HG03045 (cell line): ENCODE measurements around the gene SLC9A1.

Experiments
- ATAC-seq: cut with Tn5 transposase; IDR thresholded peaks from one replicate; pipeline ENCODE4 v1.9.1; 2021; ENCODE audit warnings: mild to moderate bottlenecking, moderate library complexity; ENCODE audit not compliant: unreplicated experiment

The SLC9A1 gene

DNA sequence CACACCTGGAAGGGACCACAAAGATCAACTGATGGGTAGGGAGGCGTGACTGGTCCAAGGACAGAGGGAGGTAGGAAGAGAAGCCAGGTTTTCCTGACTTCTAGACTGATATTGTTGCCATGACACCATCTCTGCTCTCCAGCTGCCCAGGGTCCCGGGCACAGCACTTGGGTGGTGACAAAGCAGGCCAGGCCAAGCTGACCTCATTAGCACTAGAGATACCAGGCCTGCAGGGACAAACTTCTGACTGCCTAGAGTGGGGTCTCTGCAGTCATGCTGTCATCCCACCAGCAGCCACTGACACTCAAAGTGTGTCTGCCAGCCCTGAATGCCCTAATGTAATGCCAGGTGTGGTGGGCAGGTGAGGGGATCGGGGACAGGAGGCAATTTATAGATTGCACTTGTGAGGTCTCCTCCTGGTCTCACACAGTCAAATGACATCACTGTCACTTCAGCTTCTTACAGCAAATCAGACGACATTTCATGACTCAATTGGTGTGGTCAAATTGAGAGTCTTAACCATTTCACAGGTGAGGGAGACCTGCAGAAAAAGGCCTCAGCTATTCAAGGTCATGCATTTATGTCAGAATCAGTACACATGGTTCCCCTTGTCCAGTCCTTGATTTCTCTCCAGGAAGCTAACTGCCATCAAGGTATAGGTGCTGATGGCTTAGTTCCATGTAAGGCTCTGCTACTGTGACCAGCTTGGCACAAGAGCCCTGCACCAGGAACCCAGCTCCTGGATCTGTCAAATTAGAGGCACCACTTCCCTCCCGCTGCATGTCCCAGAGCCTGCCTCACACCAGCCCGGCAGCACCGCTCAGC is 2.7 kb downstream of the SLC9A1 start:
- ATAC-seq = no peak

DNA sequence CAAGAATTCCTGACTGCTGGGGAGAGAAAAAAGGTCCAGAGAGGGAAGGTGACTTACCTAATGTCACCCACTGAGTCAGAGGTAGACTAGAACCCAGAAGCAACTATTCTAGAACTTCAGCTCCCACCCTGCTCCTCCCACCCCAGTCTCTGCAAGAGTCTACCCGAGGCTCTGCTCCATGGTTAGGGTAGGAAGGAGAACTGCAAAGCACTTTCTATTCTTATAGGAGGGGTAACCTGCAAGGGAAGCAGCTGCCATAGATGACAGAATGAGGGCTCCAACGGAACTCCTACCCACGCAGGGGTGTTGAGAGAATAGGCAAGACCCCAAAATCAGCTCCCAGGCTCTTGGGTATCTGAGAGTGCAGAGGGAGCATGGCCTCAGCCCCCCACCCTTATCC is 4.3 kb downstream of the SLC9A1 start:
- no peak for ATAC-seq

DNA sequence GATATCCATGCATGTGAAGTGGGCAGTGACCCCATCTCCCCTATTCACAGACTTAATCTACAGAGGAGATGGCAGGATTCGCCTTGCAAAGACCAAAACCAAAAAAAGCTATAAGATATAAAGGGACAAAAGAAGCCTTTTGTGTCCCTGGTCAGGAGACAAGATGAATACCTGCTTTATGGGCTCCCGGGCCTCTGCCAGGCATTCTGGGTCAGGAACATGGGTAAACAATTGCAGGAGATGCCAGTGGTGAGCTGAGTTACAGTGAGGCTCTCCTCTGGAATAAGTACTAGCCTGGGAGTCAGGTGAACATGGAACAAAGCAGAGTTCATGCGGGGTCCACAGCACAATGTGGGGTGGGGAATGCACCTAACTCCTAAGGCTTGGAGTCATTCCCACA is 4.7 kb downstream of the SLC9A1 start:
- no peak for ATAC-seq

DNA sequence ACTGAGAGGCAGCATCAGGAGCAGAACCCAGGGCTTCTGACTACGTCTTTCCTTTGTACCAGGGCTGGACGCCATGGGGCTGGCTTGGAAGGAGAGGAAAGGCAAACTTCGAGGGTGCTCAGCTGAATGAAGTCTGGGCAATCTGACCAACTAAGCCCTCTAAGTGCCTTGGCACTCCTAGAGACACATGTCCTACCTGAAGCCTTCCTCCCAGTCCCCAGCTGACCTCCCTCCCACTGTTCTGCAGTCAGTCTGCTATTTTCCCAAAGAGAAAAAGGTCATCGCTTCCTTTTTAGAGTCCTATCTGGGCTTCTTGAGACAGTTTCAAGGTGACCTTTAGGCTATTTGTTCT is 5.2 kb downstream of the SLC9A1 start:
- no peak for ATAC-seq

DNA sequence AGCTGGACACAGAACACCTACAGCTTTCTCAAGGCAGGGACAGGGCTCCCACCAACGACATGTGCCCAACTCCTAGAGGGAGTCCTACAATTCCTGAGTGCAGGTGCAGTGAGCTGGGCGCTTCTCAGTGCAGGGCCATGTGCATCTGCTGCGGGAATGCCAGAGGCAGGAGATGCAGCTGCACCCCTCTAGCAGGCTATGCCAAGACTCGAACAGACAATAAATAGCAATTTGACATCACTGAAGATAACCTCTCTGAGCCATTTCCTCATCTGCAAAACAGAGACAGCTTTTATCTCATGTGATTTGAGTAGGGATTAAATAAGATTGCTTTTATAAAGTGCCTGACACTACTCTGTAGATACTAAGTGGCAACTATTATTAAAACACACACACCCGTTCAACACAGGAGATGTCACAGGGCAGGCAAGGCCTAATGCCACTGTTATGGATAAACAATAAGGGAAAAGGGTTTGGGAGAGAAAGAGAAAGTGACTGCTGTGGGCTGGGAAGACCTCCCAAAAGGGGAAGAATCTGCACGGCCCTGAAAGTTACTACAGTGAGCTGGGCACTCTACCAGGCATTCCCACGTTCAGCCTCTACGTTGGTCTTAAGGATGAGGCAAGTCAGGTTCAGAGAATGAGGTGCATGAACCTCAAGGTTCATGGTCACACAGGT is 5.7 kb downstream of the SLC9A1 start:
- ATAC-seq = no peak

DNA sequence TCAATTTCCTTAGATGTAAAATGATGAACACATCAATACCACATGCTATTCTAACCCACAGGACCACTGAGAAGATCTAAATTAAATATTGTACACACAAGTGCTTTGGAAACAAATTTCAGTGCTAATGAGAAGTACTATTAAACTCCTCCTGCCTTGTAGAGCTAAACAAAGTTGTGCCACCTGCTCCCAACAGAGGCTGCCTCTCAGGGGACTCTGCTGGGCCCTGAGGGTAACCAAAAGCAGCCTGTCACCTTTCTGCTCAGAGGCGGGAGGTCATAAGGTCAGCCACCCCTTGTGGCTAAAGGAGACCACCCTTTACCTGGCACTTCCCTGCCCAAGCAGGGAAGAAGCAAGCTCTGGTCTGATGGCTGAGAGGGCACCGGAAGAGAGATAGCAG is 6.3 kb downstream of the SLC9A1 start:
- no peak for ATAC-seq

DNA sequence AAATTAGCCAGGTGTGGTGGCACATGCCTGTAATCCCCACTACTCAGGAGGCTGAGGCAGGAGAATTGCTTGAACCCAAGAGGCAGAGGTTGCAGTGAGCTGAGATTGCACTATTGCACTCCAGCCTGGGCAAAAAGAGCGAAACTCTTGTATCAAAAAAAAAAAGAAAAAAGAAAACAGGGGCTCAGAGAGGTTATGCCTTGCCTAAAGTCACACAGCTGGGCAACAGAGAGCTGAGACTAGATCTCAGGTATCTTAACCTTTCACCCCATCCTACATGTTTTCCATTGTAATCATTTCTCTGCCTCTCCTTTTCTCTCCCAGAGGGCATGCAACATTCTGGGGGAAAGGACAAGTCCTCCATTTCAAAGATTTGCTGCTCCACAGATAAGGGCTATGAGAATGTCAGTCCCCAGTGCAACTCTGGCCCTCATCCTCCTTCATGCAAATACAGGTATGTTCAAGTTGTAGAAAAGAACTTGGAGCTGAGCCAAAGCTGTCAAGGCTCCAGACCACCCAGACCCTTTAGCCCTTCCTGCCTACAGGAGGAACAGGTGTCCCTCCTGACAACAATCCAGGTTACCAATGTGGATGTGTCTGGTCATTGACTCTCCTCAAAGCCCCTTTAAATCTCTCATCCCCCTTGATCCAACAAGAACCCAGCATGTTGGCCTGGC is 6.9 kb downstream of the SLC9A1 start:
- no peak for ATAC-seq

DNA sequence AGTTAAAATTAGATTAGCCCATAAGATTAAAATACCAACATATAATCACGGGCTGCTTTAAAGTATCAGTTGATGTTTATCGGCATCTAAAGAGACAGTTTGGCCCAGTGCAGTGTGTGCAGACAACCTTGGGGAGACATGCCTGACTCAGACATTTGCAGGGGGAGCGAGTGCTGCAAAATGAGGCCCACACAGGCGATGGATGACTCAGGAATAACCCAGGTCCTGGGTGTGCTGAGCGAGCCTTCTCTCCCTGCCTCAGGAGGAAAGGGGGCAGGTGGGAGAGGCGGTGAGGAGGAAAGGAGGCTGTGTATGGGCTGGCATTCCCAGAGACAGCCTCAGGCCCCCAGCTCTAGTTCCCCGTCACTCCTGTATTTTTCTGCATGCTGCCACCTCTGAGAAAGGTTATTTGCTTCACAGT is 9.0 kb downstream of the SLC9A1 start:
- ATAC-seq = no peak

DNA sequence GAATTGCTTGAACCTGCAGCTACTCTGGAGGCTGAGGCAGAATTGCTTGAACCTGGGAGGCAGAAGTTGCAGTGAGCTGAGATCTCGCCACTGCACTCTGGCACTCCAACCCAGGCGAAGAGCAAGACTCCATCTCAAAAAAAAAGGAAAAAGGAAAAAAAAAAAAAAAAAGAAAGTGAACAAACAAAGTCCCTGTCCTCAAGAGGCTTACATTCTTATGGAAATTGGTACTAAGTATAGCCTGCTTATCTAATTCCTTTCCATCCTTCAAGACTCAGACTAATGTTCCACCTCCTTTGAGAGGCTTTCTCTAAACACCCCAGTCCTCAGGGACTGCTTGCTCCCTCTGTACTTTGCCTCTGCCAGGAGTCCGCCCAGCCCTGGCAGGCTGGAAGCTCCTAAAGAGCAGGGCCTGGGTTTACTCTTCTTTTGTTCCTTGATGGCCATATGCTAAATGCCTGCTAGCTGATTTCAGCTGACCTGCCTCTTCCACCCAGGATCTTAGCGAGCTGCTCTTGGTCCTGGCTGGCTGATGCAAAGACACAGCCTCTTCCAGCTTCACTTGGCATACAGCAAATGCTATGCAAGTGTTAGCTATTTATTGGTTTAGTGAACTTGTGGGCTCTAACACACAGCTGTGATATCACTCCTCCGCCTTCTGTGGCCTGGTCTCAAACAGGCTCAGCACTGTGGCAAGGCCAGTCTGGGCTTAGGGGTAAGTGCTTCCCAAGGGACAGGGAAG is 9.8 kb downstream of the SLC9A1 start:
- ATAC-seq = no peak

DNA sequence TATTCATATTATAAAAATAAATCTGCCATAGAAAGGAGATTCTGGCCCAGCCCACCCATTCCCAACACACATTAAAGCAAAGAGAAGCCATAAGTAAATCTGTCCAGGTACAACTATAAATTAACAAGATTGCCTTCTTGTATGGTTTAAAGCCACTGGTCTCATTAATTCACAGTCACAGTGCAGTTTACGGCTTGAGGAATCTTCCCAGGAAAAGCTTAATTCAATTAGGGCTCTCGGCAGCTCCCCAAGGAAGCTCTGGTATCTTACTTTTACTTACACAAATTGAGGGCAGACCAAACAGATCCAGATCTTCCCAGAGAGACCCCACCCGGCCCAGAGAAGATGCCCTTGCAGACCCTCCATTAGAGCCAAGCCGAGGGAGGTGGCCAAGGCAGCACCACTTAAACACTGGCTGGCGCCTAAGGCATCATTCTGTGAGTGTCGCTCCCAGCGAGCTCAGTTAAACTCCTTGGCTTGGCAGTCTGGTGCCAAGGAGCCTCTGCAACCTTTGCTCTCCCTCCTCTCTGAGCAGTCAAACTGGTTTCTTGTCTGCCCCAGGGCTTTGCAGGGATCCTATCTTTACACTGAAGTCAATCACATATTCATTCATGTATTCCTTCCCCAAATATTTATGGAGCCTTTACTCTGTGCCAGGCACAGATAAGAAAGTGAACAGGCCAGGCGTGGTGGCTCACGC is 10.7 kb downstream of the SLC9A1 start:
- ATAC-seq = no peak

DNA sequence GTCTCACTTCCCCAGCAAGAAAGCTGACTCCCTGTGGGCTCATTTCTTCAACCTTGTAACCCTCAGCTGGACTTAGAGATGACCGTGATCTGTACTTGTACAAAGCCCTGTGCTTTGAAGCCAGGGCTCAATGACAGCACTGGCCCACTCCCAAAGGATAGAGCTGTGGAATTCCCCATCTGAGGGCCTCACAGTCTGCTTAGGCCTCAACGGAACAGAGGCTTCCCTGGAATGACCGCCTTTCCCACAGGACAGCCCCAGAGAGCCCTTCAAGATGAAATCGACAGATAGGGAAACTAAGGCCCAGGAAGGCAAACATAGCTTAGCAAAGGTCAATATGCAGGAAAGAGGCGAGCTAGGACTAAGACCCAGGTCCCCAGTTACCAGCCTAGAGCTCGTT is 11.5 kb downstream of the SLC9A1 start:
- ATAC-seq = no peak

DNA sequence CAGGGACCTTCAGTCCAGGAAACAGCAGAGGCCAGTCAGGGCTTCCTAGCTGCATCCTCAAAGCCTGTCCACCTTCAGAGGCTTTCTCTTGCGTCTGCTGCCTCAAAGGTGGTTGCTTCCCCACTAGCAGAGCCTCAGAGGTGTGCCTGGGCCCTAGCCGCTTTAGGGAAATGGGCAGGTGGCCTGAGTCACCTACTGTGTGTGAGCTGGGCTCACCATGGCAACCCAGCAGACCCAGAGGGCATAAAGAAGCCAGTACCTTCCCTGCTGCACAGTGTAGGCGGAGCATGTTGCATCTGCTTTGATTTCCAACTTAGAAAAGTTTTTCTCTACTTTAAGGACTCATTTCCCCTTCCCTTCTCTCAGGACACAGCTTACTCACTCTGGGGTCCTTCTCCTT is 12.5 kb downstream of the SLC9A1 start:
- ATAC-seq = no peak

DNA sequence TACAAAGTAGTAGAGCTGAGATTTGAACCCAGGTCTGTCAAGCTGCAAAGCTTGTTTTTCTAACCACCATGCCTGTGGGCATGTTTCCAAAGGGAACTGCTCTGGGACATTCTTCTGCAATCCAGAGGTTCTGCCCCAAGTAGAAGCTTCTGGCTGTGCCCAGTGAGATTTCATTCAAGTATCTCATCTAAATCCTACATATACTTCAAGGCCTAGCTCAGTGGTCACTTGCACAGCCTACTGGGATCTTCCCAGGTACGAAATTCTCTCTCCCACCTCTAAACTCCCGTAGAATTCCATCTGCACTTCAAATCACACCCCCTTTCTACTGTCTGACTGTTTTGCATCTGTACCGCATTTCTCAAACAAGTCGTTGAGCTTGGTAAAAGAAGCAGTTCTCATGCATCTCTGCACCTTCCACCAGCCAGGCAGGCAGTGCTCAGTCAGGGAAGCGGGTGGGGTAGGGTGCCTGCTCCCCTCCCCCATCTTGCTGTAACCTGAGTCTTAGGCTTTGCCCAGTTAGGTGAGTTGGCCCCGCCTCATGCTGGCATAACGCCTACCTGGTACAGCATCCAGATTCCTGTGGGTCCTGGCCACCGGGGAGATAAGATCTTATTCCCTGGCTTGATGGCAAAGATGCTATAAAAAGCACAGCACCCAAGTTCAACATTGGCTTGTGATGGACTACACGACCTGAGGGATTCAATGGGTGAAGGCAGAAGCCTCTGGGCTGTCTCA is 13.5 kb downstream of the SLC9A1 start:
- no peak for ATAC-seq

DNA sequence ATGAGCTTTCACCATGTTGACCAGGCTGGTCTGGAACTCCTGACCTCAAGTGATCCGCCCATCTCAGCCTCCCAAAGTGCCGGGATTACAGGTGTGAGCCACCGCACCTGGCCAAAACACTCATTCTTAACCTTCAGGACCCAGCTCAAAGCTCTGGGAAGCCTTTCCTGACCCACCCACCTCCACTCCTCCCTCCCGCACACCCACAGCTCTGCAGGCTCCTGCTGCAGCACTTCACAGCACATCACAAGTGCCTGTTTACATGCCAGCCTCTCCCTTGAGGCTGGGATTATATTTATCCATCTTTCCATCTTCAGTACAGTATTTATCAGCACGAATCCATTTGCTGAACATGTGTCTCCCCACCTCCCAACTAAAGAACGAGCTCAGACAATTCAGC is 14.9 kb downstream of the SLC9A1 start:
- ATAC-seq = no peak

DNA sequence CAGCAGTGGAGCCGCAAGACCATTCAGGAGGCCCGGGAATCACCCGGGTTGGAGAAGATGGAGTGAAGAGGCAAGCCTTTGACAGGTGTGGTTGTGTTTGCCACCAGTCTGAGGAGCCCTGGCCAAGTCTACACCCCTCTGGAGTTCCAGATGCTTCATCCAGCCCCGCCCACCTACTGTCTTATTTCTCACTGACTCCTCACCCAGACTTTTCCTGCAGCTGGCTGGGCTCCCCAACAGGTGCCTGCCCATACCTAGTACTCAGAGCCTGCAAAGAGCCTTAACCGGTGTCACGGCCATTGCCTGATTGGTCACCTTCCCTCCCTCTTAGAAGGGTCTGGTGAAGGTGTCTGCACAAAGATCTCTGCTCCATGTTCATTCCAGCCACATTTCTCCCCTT is 16.0 kb downstream of the SLC9A1 start:
- no peak for ATAC-seq

DNA sequence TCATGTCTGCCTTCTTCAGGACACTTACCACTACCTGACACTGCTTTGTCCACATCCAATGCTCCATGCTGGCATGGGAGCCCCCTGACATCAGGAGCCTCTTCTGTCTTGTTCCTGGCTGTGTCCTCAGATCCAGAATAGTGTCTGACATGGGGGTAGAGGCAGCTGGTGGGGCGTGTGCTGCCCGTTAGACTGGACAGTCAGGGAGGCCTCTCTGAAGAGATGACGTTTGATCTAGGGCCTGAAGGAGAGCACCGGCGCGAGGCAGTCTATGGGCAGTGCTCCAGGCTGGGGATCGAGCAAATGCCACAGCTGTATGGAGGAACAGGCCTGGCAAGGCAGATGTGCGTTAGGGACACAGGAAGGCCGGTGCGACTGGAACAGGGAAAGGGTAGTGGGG is 16.6 kb downstream of the SLC9A1 start:
- ATAC-seq = no peak

DNA sequence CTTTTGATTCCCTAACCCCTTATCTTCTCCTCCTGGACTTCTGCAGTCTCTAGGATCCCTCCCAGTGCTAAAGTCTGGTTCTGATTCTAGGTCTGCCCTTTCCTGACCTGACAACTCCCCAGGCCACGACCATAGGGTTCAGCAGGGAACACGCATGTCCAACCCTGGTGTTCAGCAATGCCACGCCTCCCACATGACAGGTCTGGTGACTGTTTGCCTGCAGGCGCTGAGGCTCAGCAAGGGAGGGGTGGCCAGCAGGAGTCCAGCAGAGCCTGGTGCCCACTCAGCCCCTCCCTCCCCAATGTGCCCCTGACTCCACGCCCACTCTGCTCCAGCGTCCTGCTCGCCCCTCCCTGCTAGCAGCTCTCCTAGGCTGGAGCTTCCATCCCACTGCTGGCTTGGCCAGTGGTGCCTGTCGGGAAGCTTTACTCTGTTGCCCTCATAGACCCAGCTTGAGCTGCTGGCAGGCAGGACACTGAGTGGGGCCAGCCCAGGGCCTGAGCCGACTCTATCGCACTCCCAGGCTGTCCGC is 17.3 kb downstream of the SLC9A1 start:
- ATAC-seq = no peak

DNA sequence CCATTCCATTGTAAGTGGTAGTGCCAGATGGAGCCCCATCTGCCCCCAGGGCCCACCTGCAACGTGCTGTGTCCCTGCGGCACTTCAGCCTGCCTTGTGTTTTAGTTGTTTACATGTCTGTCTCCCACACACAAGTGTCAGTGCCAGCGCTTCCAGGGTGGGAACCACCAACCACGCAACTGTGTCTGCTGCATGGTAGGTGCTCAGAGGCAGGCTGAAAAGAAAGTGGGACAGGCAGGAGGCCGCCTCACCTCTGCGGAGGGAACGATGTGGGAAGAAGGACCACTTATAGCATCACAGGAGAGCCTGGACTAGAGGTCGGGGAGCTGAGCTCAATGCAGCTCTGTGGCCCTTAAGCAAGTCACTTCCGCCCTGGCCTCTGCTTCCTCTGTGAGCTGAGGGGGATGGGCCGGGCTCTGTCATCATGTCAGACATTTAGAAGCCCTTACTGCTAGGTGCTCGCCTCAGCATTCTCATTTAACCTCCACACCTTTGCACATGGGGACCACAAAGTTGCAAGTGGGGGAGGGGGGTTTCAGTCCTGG is 17.9 kb downstream of the SLC9A1 start:
- no peak for ATAC-seq

DNA sequence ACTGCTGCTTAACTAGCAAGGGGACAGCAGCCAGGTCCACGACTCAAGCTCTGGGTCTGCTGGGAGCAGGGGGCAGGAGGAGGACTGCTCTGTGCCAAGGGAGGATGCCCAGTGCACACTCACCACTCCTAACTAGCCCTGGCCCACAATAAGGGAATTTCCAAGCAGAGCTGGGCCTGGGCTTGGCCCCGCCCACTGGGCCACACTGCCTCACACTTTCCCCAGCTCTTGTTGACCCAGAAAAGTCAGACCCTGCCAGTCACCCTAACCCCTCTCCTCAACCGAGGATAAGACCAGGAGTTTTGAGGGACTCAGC is 18.7 kb downstream of the SLC9A1 start:
- ATAC-seq = no peak
